K562 (cell line): Measurements from ENCODE around the gene UNC119B. TPM values are rescaled to one million over a fixed set of nuclear protein-coding genes. Genes with fewer than 3 reads are reported as not detected.

Experiments
- COPS2 ChIP-seq: fragments of 450-650 bp; conservative IDR thresholded peaks from 2 replicates; pipeline ENCODE4 v1.6.1; 2016; ENCODE audit warnings: mild to moderate bottlenecking, moderate library complexity
- HDAC6 ChIP-seq: IDR thresholded peaks from 2 replicates; pipeline ENCODE4 v1.6.1; 2012; ENCODE audit warnings: low read depth, mild to moderate bottlenecking, control low read depth, inconsistent platforms, low read length, moderate library complexity
- MGA ChIP-seq: fragments of 450-650 bp; IDR thresholded peaks from 2 replicates; pipeline ENCODE4 v1.6.1; 2016; ENCODE audit warnings: mild to moderate bottlenecking, moderate library complexity
- ZNF24 ChIP-seq: fragments of 450-650 bp; IDR thresholded peaks from 2 replicates; pipeline ENCODE4 v1.6.1; 2016
- polyA plus RNA-seq, 8 experiments: library from polyadenylated mRNA; depleted of rRNA in 4 of 8; stranded (reverse) in 5 of 8; unstranded in 3 of 8; fragments of >200 nt; fragmentation: Nextera tagmentation in 2 of 8; fragmentation: Illumina TruSeq in 1 of 8; extraction: Ambion mirVana in 2 of 8; extraction: Trizol in 1 of 8; gene quantifications; 2 replicates each; pipeline versions ENCODE4 v1.2.1 to v1.2.3, GENCODE V29; 2011 to 2014; ENCODE audit warnings: inconsistent platforms in 1 of 8, missing spikeins in 1 of 8
- total RNA-seq, 7 experiments: library from RNA; depleted of rRNA in 6 of 7; stranded (reverse); fragments of >200 nt in 6 of 7; fragmentation: Illumina TruSeq in 2 of 7; extraction: Trizol in 2 of 7; gene quantifications; 2 replicates each; pipeline versions ENCODE4 v1.2.1 to v1.2.3, GENCODE V29; 2011 to 2021; ENCODE audit warnings: low replicate concordance in 1 of 7

UNC119B gene
- total and polyA plus RNA-seq, 9 of the 15 experiments (the other 6 are each of a cell fraction or from before 2014, with no cell fraction given) = 4.0 to 34.5 (median 15.1) TPM

DNA sequence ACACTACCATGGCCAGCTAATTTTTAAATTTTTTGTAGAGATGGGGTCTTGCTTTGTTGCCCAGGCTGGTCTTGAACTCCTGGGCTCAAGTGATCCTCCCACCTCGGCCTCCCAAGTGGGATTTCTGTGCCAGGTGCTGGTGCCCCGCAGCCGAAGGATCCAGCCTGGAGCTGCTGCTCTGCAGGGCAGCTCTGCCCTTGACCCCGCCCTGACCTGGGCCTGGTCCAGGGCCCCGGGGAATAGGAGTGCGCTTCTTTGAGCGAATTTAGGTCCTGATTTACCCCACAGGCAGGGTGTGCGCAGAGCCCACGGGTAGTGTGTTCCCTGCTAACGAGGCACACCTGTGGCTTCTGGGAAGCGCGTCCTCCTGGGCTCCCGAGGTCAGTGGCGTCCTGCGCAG, 30.6 kb downstream of the UNC119B start (continued):
- TF ChIP-seq MGA (no peak), HDAC6 (no peak), COPS2 (no peak), ZNF24 (no peak)
